Head of caudate nucleus (tissue), 42 donors: Measurements from ENCODE around the gene TMEM109.
"Not testable (repeated sequence)": the region's sequence is repeated elsewhere in the genome, so short reads cannot be mapped to it uniquely, and the experiment has no call there.

Experiments used
- DNase-seq, 42 donors: peaks; one replicate each; pipeline versions ENCODE4 v3.0.0 to v3.0.0-alpha.2; 2020 to 2021; ENCODE audit warnings: mixed read lengths in 7 of 42
- intact Hi-C: fragments of 100-400 bp; cut with DNase I; formaldehyde crosslinking; loops from one replicate; pipeline ENCODE4 v1.15.0; 2022

TMEM109 gene

GRCh38 chr11:60905551-60906113 is 8.3 kb upstream of the TMEM109 start:
- DNase-seq, result peak in 14 of 42 donors; percentile 21 to 61 (median 41)
- intact Hi-C loops, result loop anchor here (5.0 kb wide), 2 partner anchors 63 to 257 kb away; partner anchors contain the start of genes CCDC86 and VPS37C

DNA sequence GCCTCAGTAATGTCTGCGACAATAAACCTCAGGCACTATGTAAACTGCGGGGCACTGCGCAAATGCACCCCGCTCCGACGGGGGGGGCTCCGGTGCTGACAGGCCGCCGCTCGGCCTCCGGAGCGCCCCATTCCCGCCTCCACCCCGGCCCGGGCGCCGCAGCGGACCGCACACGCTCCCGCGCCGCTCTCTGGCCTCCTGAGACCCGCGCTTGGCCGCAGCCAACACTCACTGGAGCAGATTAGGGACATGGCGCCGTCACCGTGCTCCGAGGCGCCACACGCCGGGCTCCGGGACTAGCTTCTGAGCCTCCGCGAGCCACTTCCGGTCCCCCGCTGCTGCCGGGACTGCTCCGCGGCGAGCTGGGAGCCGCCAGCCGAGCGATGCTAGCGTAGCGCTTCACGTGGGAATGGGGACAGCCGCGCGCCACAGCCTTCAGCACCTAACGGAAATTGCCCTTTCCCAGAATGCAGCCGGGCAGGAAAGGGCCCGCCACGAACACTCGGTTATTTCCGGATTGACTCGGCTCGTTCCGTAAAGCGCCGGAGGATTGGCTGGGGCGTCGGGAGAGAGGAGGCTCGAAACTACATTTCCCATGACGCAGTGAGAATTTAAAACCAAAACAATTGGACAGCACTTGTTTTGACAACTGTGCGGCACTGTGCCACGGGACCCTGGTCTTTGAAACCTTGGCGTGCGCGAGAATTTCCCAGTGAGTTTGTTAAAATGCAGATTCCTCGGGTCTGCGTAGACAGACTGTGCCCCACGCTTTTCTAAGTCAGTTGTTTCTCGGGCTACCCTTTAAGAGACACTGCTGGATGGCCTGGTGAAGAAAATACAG is 7.6 kb upstream of the TMEM109 start, which contains the start of gene PRPF19:
Gene PRPF19, minus strand, starts transcription at position 454 of the 841 bp plus-strand sequence. Its CDS starts 203 bp downstream, at position 251.
- DNase-seq, result peak; percentile 91 to 100 (median 98)
- intact Hi-C loops, result loop anchor here (5.0 kb wide), 2 partner anchors 64 to 256 kb away; partner anchors contain the start of genes CCDC86 and VPS37C

GRCh38 chr11:60908803-60909202 is 5.2 kb upstream of the TMEM109 start:
- intact Hi-C loops, result loop anchor here (5.0 kb wide), 2 partner anchors 67 to 253 kb away; partner anchors contain the start of genes CCDC86 and VPS37C
- DNase-seq, result no peak

- not testable (repeated sequence) for DNase-seq
- intact Hi-C loops, result loop anchor here (5.0 kb wide), 2 partner anchors 67 to 253 kb away; partner anchors contain the start of genes CCDC86 and VPS37C
Measured at GRCh38 chr11:60909680-60910280, 4.2 kb upstream of the TMEM109 start.

GRCh38 chr11:60910281-60910687 is 3.7 kb upstream of the TMEM109 start:
- intact Hi-C loops, result no loop called here
- DNase-seq, result peak in 15 of 42 donors; percentile 16 to 55 (median 33)

GRCh38 chr11:60910711-60911380 is 3.1 kb upstream of the TMEM109 start:
- intact Hi-C loops, result no loop called here
- DNase-seq, result no peak

- intact Hi-C loops, result no loop called here
- peak in 14 of 42 donors; percentile 17 to 66 (median 42) for DNase-seq
Measured at GRCh38 chr11:60912223-60912850, 1.6 kb upstream of the TMEM109 start.

GRCh38 chr11:60912851-60913528 is 968 bp upstream of the TMEM109 start:
- intact Hi-C loops, result no loop called here
- no peak for DNase-seq

- intact Hi-C loops, result no loop called here
- DNase-seq, result peak in 23 of 42 donors; percentile 20 to 68 (median 49)
Measured at GRCh38 chr11:60914633-60915247, 782 bp downstream of the TMEM109 start.

GRCh38 chr11:60915248-60915914 is 1.4 kb downstream of the TMEM109 start:
- DNase-seq, result peak in 32 of 42 donors; percentile 29 to 81 (median 56)
- intact Hi-C loops, result no loop called here

GRCh38 chr11:60916669-60917206 is 2.8 kb downstream of the TMEM109 start:
- intact Hi-C loops, result no loop called here
- no peak for DNase-seq

- no peak for DNase-seq
- intact Hi-C loops, result no loop called here
Measured at GRCh38 chr11:60917267-60917666, 3.3 kb downstream of the TMEM109 start.

DNA sequence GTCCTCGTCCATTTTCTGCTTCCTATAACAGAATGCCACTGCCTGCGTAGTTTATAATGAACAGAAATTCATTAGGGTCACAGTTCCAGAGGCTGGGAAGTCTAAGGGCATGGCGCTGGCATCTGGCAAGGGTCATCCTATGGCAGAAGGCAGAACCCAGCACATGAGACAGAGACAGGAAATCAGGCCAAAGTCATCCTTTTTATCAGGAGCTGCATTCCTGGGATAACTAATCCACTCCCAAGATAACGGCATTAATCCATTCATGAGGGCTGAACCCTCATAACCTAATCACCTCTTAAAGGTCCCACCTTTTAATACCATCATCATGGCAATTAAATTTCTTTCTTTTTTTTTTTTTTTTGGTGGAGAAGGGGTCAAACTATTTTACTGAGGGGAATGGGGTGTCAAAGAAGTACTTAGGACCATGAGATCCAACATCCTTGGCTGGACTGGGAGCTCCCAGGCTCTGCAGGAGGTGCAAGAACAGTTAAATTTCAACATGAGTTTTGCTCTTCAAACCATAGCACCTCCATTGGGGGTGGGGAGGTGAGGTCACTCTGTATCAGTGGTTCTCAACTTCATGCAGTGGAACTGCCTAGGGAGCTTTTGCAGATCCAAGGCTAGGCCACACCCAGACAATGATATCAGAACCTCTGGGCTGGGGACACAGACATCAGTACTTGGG is 4.4 kb downstream of the TMEM109 start:
- intact Hi-C loops, result no loop called here
- no peak for DNase-seq

GRCh38 chr11:60918939-60919265 is 4.9 kb downstream of the TMEM109 start:
- DNase-seq, result no peak
- intact Hi-C loops, result no loop called here

GRCh38 chr11:60919320-60919719 is 5.4 kb downstream of the TMEM109 start:
- peak in 2 of 42 donors; percentile 18 to 59 for DNase-seq
- intact Hi-C loops, result no loop called here

GRCh38 chr11:60919956-60920355 is 6.0 kb downstream of the TMEM109 start:
- intact Hi-C loops, result no loop called here
- peak in 2 of 42 donors; percentile 12 to 22 for DNase-seq
